Measurements from ENCODE around the gene EDNRB. TPM values are rescaled to one million over a fixed set of nuclear protein-coding genes. Genes with fewer than 3 reads are reported as not detected.

The EDNRB gene
- total and polyA plus RNA-seq, 9 donors, result 3.1 to 14.8 (median 7.4) TPM

- no peak for TF ChIP-seq POLR2A (IDR thresholded peaks at IDR 0.05)
- no peak for TF ChIP-seq EP300 (IDR thresholded peaks at IDR 0.05)
- no peak for TF ChIP-seq CTCF (IDR thresholded peaks at IDR 0.05)
- H3K27ac ChIP-seq, result no peak overlapping the region
- no peak for DNase-seq
- no peak overlapping the region for H3K4me3 ChIP-seq
- H3K4me1 ChIP-seq (ENCODE audit: insufficient read depth), result no peaks in the 10 kb centered on the region
- H3K27me3 ChIP-seq, result no peaks in the 10 kb centered on the region
- no peaks in the 10 kb centered on the region for H3K36me3 ChIP-seq
- 31 to 57% (median 36%) methylated on average over 4 of the region's 4 CpGs for WGBS, 3 donors
- intact Hi-C loops (cut with DNase I), result no loop called here
- H3K9me3 ChIP-seq, result no peaks in the 10 kb centered on the region
Measured at GRCh38 chr13:77874406-77874805, 44.2 kb downstream of the EDNRB start.

GRCh38 chr13:77872995-77873394, 45.6 kb downstream of the EDNRB start:
- no peak overlapping the region for H3K4me3 ChIP-seq
- DNase-seq, result no peak
- H3K36me3 ChIP-seq, result no peaks in the 10 kb centered on the region
- no peak overlapping the region for H3K27ac ChIP-seq
- no peaks in the 10 kb centered on the region for H3K9me3 ChIP-seq
- no peaks in the 10 kb centered on the region for H3K27me3 ChIP-seq
- intact Hi-C loops (cut with DNase I), result no loop called here
- no peaks in the 10 kb centered on the region for H3K4me1 ChIP-seq (ENCODE audit: insufficient read depth)
- TF ChIP-seq EP300 (IDR thresholded peaks at IDR 0.05) (no peak), POLR2A (IDR thresholded peaks at IDR 0.05) (no peak)
- WGBS, 3 donors, result 76 to 85% (median 83%) methylated on average over 5 of the region's 5 CpGs

- Histone ChIP-seq H3K27me3 (no peaks in the 10 kb centered on the region), H3K36me3 (no peaks in the 10 kb centered on the region), H3K9me3 (no peaks in the 10 kb centered on the region), H3K27ac (no peak overlapping the region), H3K4me1 (ENCODE audit: insufficient read depth) (no peaks in the 10 kb centered on the region), H3K4me3 (no peak overlapping the region)
- intact Hi-C loops (cut with DNase I), result no loop called here
- no peak for DNase-seq
- TF ChIP-seq CTCF (IDR thresholded peaks at IDR 0.05) (no peak), EP300 (IDR thresholded peaks at IDR 0.05) (no peak), POLR2A (IDR thresholded peaks at IDR 0.05) (no peak)
Measured at GRCh38 chr13:77871596-77871995, 47.0 kb downstream of the EDNRB start.

GRCh38 chr13:77868717-77869116, 49.9 kb downstream of the EDNRB start:
- Histone ChIP-seq H3K27ac (no peak overlapping the region), H3K4me1 (ENCODE audit: insufficient read depth) (no peaks in the 10 kb centered on the region), H3K9me3 (no peaks in the 10 kb centered on the region), H3K36me3 (no peaks in the 10 kb centered on the region), H3K4me3 (no peak overlapping the region), H3K27me3 (no peaks in the 10 kb centered on the region)
- intact Hi-C loops (cut with DNase I), result no loop called here
- no peak for DNase-seq
- 96 to 98% (median 96%) methylated on average over 1 of the region's 1 CpG for WGBS, 3 donors
- no peak for TF ChIP-seq CTCF (IDR thresholded peaks at IDR 0.05)
- no peak for TF ChIP-seq POLR2A (IDR thresholded peaks at IDR 0.05)

- DNase-seq, result no peak
- no peaks in the 10 kb centered on the region for H3K36me3 ChIP-seq
- intact Hi-C loops (cut with DNase I), result no loop called here
- no peaks in the 10 kb centered on the region for H3K27me3 ChIP-seq
- no peak for TF ChIP-seq POLR2A (IDR thresholded peaks at IDR 0.05)
- no peak for TF ChIP-seq CTCF (IDR thresholded peaks at IDR 0.05)
- no peak for TF ChIP-seq EP300 (IDR thresholded peaks at IDR 0.05)
- H3K4me1 ChIP-seq (ENCODE audit: insufficient read depth), result no peaks in the 10 kb centered on the region
- H3K27ac ChIP-seq, result no peak overlapping the region
- no peaks in the 10 kb centered on the region for H3K9me3 ChIP-seq
- H3K4me3 ChIP-seq, result no peak overlapping the region
Measured at GRCh38 chr13:77866971-77867370, 51.7 kb downstream of the EDNRB start.
